Adrenal gland (tissue), 5 donors: ENCODE results near the gene METTL16.

Experiments
- POLR2A ChIP-seq, 2 donors: fragments of 450-650 bp; IDR thresholded peaks; one replicate each; pipeline ENCODE4 v1.6.1; 2017; ENCODE audit warnings: antibody characterized with exemption in 2 of 2, mild to moderate bottlenecking in 2 of 2, moderate library complexity in 1 of 2
- TF ChIP-seq, protein P1 (sequence below), 6 experiments: fragments of 450-650 bp in 4 of 6; fragments of 200-600 bp in 2 of 6; sonication (generic) in 1 of 6; IDR thresholded peaks; 1 replicate in 5 of 6; 2 replicates in 1 of 6; pipeline versions ENCODE4 v1.5.1 to v1.8.0; 2016 to 2021; ENCODE audit warnings: antibody characterized with exemption in 6 of 6, mild to moderate bottlenecking in 2 of 6, moderate library complexity in 1 of 6
- donor health status: DM: no; HTN: no; CAD: no.

DNA sequence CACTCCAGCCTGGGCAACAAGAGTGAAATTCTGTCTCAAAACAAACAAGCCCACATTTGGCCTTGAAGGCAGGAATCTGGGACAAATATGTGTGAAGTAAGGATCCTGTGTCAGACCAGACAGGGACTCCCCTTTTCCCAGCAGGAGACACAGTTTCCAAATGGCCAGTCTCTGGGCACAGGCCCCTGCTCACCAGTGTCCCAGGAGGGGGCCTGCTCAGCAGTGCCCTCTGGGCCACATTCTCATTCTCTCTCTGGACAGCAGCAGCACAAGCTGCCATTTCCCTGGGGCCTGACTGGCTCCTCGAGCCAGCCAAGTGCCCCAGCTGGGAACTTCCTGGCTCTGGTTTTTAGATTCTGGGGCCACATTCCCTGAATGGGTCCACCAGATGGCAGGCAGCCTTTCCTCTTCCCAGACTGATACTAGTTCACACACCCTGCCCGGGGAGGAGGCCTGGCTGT is 99.1 kb downstream of the METTL16 start:
- TF ChIP-seq, protein P1, sequence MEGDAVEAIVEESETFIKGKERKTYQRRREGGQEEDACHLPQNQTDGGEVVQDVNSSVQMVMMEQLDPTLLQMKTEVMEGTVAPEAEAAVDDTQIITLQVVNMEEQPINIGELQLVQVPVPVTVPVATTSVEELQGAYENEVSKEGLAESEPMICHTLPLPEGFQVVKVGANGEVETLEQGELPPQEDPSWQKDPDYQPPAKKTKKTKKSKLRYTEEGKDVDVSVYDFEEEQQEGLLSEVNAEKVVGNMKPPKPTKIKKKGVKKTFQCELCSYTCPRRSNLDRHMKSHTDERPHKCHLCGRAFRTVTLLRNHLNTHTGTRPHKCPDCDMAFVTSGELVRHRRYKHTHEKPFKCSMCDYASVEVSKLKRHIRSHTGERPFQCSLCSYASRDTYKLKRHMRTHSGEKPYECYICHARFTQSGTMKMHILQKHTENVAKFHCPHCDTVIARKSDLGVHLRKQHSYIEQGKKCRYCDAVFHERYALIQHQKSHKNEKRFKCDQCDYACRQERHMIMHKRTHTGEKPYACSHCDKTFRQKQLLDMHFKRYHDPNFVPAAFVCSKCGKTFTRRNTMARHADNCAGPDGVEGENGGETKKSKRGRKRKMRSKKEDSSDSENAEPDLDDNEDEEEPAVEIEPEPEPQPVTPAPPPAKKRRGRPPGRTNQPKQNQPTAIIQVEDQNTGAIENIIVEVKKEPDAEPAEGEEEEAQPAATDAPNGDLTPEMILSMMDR (IDR thresholded peaks at IDR 0.05) = peak in 1 of 6 experiments; percentile 13
- TF ChIP-seq POLR2A (IDR thresholded peaks at IDR 0.05) = peak in 1 of 2 donors; percentile 65
